Globus pallidus (tissue), 1 donor: Measurements from ENCODE around the gene TUBGCP6.
"Not testable (repeated sequence)": the region's sequence is repeated elsewhere in the genome, so short reads cannot be mapped to it uniquely, and the experiment has no call there.

ENCODE experiments used
- DNase-seq: peaks from one replicate; pipeline ENCODE4 v3.0.0-alpha.2; 2015; ENCODE audit warnings: low spot score

Gene TUBGCP6

DNA sequence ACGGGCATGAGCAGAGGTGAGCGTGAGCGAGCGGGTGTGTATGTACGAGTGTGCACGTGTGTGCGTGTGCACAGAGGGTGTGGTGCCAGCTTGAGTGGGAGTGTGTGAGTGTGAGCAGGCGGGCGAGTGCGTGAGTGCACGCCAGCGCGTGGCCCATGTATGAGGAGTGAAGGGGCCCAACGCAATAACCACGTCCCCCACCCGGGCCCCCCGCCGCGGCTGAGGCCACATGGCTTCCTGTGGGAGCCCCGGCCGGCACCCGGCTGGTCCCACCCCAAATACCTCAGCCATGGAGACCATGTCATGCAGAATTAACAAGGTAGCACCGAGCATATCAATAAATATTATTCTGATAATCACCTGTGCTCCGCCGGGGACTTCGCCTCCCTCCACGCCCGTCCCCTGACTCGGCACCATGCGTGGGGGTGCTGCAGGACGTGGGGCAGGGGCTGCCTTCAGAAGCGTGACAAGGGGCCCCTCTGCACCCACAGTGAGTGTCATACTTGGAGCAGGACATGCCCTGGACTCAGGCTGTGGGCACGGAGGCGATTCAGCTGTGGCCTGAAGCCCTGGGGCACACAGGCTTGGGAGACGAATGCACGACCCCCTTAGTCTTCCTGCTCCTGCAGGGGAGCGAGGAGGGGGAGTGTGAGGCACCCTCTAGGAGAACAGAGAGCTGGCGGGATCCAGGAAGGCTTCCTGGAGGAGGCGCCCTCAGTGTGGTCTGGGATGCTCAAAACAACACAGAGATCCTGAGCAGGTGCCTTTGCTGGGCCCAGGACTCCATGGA, 64.7 kb downstream of the TUBGCP6 start:
- DNase-seq, result no peak

DNA sequence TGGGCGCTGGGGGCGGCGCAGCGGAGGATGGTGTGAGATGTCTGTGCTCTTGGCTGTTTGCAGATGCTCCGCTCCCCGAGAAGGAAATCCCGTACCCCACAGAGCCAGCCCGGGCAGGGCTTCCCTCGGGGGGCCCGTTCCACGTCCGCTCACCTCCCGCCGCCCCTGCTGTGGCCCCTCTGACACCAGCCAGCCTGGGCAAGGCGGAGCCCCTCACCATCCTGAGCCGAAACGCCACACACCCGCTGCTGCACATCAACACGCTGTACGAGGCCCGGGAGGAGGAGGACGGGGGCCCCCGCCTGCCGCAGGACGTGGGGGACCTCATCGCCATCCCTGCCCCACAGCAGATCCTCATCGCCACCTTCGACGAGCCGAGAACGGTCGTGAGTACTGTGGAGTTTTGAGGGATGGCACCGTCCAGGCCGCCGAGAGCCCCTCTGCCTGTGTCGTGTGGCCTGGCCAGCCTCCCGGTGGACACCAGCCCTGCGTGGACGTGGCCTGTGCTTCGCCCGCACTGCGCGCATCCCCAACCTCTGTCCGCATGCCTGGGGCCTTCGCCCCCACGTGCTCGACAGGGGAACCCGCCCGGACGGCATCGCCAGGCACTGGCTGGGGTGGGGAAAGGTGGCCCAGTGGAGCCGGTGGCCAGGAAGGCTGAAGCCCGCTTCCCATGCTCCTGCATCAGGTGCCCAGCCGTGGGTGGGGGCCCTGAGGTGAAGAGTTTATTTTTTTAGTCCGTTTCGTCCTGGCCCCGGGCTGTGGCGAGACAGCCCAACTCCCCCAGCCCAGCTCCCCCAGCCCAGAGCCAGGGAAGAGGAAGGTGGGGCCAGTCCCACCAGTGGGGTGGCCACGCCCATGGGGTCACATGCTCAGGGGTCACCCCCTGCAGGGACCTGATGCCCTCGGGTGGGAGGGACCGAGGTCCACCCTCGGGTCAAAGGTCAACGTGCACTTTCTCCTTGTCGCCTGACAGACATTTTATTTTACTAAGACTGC, 65.7 kb downstream of the TUBGCP6 start:
- DNase-seq, result no peak

DNA sequence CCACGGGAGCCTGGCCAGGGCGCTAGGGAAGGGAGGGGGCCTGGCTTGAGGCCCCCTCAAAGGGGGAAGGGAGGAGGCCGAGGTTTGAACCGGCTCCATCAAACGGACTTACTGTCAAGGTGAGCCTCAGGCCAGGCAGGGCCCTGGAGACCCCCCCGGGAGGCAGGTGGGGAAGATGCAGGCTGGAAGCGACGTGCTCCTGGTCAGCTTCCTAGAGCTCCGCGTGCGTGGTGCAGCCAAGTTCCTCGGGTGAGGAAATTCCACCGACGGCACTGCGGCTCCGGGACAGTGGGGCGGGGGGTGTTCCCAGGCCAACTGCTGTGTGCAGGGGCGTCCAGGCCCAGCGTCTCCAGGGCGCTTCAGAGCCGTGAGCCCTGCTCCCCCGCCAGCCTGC, 66.4 kb downstream of the TUBGCP6 start:
- DNase-seq, result no peak

DNA sequence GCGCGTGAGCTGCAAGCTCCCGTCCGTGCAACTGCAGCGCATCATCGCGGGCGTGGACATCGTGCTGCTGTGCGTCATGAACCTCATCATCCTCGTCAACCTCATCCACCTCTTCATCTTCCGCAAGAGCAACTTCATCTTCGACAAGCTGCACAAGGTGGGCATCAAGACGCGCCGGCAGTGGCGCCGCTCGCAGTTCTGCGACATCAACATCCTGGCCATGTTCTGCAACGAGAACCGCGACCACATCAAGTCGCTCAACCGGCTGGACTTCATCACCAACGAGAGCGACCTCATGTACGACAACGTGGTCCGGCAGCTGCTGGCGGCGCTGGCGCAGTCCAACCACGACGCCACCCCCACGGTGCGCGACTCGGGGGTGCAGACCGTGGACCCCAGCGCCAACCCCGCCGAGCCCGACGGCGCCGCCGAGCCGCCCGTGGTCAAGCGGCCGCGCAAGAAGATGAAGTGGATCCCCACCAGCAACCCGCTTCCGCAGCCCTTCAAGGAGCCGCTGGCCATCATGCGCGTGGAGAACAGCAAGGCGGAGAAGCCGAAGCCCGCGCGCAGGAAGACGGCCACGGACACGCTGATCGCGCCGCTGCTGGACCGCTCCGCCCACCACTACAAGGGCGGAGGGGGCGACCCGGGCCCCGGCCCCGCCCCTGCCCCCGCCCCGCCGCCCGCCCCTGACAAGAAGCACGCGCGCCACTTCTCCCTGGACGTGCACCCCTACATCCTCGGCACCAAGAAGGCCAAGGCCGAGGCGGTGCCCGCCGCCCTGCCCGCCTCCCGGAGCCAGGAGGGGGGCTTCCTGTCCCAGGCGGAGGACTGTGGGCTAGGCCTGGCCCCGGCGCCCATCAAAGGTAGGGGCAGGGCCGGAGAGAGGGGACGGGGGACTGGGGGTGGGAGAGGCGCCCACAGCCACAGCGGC, 67.0 kb downstream of the TUBGCP6 start:
- no peak for DNase-seq

DNA sequence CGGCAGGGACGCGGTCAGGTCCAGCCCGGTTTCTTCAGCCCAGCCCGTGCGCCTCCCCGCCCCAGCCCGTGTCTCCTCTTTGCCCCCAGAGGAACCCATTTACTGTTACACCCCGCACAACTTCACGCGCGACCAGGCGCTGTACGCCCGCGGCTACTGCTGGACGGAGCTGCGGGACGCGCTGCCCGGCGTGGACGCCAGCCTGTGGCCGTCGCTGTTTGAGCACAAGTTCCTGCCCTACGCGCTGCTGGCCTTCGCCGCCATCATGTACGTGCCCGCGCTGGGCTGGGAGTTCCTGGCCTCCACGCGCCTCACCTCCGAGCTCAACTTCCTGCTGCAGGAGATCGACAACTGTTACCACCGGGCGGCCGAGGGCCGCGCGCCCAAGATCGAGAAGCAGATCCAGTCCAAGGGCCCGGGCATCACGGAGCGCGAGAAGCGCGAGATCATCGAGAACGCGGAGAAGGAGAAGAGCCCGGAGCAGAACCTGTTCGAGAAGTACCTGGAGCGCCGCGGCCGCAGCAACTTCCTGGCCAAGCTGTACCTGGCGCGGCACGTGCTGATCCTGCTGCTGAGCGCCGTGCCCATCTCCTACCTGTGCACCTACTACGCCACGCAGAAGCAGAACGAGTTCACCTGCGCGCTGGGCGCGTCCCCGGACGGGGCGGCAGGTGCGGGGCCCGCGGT, 67.8 kb downstream of the TUBGCP6 start:
- no peak for DNase-seq

DNA sequence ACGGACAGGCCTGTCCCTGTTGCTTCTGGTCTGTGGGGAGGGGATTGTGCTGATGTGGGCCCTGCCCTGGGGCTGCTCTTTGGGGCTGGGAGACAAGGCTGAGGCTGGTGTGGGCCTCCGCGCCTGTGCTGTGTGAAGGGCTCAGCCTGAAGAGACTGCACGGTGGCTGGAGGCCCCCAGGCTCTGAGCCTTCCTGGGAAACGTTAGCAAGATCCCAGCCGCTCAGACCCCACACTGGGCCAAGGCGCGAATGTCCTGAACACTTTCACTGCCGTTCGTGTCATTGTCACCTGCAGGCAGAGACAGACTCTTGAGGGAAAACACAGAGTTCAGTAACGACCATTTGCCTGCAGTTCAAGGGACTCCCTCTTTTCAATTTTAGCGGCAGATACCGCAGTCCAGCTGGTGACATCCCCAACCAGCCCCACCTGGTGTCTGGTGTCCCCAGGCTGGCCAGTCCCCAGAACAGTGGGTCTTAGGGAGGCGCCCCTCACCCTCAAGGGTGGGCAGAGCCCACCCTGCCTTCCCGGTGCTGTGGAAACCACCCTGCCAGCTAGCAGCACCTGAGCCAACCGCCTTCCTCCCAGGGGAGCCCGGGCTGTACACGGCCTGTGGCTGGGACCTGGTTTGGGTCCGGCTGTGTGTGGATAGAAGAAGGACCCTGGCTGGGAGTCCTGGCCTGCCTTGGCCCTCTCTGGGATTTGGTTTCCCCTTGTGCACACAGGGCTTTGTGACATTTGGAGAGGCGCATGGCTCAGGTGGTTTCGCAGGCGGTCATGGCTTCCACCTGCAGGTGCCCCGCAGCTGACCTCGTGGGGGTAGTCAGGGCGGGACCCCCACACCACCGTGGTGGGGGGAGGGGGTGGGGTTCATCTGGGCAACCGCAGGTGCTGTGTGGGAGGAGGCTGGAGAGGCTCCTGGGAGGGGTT, 68.6 kb downstream of the TUBGCP6 start:
- DNase-seq, result no peak

DNA sequence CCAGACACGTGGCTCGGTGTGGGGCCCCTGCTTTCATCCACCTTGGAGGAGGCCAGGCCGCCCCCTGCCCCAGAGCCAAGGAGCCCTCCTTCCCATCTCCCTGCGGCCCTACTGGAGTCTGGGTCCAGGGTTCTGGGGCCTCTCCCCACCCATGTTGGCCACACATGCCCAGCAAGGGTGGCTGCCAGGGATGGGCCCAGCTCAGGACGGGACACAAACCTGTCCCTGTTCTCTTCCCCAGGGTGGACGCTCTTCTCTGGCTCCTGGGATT, 69.7 kb downstream of the TUBGCP6 start:
- no peak for DNase-seq

DNA sequence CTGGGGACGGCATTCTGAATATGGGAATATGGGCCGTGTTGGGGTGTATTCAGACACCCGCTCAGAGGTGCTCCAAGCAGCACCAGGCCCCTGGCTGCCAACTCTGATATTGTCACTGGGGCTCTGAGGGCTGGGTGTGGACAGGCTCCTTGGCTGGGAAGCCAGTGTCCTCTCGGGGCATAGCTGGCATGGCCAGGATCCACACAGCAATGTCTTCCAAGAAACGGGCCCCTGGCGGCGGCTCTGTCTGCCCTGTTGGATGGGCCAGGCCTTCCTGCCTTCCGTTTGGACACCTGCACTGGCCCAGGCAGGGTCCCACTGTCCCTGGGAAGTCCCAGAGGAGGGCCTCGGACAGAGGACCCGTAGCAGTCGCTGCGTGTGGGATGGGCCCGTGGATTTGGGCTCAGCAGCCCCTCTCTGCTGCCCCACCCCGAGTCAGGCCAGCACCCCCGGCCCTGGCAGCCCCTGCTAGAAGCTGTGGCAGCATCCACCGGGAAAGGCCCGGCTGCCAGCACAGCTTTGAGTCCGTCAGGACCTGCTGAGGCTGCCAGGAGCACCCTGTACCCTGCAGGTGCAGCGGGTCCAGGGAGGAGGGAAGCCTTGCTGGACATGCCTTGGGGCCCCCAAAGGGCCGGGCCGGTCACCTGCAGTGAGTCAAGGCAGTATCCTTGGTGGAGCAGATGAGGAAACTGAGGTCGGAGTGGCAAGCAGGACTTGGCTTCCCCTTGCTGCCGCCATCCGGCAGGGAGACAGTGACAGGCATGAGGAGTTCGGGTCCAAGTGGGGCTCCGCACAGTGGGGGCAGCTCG, 70.2 kb downstream of the TUBGCP6 start:
- DNase-seq, result no peak

DNA sequence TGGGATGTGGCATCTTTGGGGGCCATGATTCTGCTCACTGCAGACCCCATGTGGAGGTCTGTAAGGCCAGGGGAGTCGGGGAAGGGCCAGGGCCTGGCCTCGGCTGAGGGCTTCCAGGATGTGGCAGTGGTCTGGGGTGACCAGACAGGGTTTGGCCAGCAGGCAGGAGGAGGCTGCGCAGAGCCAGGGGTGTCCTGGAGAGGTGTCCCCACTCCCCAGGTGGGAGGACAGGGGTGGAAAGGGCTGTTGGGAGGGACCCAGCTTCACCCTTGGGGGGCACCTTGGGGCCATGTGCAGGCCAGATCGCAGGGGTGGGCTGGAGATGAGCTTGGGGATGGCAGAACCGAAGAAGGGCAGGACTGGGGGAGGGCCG, 70.9 kb downstream of the TUBGCP6 start:
- no peak for DNase-seq

DNA sequence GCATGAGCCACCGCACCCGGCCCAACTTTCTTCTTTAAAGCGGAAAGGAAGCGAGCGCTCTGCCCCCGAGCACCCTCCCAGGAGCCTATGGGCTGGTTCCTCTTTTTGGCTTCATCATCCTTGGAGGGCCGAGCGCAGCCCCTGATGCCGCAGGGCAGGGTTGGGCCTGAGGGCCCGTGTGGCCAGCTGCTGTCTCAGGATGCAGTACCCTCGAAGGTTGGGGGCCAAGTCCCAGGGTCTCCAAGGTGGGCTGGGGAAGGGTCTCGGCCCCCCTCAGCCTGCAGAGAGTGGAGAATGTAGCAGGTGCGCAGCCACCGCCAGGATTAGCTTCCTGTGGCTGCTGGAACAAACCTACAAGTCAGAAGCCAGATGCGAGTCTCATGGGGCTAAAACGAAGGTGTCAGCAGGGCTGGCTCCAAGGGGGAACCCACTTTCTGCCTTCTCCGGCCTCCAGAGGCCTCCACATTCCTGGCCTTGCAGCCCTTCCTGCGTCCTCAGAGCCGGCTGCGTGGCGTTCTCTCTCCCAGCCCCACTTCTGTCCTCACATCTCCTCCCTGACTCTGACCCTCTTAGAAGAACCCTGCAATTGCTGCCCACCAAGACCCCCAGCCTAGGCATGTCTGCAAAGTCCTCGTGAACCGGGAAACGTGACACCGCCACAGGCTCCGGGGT, 71.4 kb downstream of the TUBGCP6 start:
- no peak for DNase-seq

DNA sequence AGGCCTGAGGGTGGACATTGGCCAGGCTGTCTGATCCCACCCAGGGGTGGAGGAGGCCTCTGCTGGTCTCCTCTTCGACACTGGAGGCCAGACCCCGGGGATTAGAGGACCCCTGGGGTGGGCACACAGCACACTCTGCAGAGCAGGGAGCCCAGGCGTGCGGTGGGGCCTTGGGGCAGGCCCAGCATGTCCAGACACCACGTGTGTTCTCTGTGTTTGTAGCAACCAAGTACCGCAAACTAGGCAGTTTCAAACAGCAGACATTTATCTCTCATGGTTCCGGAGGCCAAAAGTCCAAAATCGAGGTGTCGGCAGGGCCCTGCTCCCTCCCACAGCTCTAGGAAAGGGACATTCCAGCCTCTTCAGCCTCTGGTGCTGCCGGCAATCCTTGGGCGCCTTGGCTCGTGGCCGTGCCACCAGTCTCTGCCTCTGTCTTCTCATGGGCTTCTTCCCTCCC, 72.8 kb downstream of the TUBGCP6 start:
- no peak for DNase-seq

DNA sequence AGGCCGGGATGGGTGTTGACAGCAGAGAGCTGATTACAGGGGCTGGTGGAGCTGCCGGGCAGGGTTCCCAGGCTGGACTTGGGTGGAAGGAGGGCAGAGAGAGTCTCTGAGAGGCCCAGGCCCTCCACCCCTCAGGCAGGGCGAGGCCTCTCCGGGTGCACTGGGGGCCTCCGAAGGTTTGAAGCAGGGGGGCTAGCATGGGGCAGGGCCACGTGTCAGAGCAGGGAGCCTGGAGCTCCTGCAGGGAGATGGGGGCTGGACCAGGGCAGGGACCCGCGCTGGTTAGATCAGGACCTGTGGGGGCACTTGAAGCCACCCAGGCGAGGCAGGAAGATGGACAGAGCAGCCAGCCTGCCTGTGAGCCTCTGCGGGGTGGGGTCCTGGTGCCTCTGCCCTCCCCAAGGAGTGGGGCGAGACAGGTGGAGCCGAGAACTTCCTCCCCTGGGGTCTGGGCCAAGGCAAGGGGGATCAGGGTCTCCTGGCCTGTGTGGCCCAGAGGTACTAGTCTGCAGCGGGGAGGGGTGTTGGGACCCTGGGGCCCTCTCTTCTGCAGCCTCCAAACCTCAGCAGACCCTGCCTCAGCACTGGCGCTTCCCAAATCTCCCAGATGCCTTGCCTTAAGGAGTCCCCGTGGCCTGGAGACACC, 73.4 kb downstream of the TUBGCP6 start:
- DNase-seq, result no peak

DNA sequence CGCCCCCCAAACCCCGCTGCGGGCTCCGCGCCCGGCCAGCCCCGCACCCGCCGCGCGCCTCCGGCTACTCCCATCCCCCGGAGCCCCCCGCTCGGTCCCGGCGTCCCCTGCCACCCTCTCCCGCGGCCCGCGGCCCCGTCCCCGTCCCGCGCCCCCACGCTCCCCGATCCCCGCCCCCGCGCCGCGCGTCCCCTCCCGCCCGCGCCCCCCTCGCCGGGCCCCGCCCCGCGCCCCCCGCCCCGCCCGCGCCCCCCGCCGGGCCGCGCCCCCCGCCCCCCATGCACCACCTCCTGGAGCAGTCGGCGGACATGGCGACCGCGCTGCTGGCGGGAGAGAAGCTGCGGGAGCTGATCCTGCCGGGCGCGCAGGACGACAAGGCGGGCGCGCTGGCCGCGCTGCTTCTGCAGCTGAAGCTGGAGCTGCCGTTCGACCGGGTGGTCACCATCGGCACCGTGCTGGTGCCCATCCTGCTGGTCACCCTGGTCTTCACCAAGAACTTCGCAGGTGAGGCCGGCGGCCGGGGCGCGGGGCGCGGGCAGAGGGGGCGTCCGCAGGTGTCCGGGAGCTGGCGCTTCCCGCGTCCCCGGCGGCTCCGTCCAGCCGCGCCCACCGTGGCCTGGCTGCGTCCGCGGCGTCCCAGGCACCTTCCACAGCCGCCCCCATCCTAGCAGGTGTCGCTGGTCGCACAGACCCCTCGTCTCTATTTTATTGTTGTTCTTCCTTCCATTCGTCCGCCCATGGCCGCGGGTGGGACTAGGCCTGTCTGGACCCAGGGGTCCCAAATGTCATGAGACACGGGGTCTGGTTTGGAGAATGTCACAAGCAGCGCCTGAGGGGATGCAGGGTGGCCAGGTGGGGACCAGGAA, 74.1 kb downstream of the TUBGCP6 start, which contains the start of gene PANX2:
TSS of gene PANX2 (plus strand) at position 279 of the 866 bp plus-strand sequence. CDS start at position 279, 0 bp downstream.
- DNase-seq, result no peak

DNA sequence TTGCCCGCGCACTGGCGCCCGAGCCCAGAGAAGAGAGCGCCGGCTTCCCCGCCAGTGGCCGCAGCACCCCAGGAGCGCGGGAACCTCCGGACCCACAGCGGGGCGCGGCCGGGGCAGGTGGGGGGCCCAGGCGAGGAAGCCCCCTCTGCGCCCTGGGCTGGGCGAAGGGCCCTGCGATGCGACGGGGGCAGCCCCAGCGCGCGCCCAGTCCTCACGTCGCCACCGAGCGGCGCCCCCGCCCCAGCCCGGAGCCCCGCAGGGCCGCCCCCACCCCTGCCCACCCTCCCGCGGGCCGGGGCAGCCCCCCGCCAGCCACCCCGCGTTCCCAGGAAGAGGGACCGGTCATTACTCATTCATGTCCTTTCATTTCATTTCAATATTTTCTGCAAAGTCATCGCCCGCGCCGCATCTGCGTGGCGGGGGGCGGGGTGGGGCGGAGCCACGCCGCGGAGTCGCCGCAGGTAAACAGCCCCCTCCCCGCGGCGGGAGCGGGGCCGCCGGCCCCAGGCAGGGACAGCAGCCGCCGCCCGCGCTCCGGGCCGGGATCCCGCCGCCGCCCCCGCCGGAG, 75.0 kb downstream of the TUBGCP6 start:
- no peak for DNase-seq

DNA sequence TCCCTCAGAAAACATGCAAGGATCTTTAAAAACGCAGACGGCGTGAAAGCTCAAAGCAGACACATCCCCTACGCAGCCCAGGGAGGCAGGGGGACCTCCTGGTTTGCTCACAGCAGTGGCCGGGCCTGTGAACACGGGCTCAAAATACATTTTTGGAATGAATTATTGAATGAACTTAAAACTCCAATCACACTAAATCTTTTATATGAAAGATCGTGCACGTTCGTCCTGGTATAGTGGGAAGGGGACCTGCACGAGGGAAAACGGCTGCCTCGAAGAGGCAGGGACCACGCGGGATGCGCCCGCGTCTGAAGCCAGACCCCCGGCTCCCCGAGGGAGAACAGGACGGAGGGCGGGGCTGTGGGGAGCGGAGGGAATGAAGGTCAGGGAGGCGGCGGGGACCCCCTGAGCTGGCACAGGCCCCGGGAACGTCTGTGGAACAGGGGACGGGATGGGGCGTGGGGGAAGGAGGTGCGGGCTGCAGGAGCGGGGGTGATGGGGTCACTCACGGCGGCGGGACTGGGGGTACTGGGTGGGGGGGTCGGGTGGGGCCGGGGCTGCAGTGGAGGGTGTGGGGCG, 75.6 kb downstream of the TUBGCP6 start:
- no peak for DNase-seq

DNA sequence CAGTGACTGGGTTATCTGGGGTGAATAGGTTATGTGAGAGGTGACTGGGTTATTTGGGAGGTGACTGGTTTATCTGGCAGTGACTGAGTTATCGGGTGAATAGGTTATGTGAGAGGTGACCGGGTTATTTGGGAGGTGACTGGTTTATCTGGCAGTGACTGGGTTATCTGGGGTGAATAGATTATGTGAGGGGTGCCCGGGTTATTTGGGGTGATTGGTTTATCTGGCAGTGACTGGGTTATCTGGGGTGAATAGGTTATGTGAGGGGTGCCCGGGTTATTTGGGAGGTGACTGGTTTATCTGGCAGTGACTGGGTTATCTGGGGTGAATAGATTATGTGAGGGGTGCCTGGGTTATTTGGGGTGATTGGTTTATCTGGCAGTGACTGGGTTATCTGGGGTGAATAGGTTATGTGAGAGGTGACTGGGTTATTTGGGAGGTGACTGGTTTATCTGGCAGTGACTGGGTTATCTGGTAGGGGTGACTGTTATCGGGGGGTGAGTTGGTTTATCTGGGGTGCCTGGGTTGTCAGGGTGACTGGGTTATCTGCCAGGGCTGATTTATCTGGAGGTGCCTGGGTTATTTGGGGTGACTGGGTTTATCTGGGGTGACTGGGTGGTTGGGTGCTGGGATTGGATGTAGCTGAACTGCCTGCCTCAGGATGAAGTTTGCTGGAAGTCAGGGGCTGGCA, 76.2 kb downstream of the TUBGCP6 start:
- DNase-seq, result not testable (repeated sequence)
